Lung (tissue), 12 donors: ENCODE measurements around the gene UBE2N. TPM values are rescaled to one million over a fixed set of nuclear protein-coding genes. Genes with fewer than 3 reads are reported as not detected.
"Not testable (repeated sequence)": the region's sequence is repeated elsewhere in the genome, so short reads cannot be mapped to it uniquely, and the experiment has no call there.

Source experiments
- ATAC-seq: fragments of 200-7000 bp; cut with Tn5 transposase; one replicate; pipeline ENCODE4 v1.9.1; 2020; ENCODE audit warnings: moderate number of reproducible peaks; ENCODE audit not compliant: insufficient read depth, low FRiP score
- DNase-seq, 3 donors: peaks; one replicate each; pipeline ENCODE4 v3.0.0-alpha.2; 2013 to 2017
- H3K27ac ChIP-seq, 2 donors: one replicate each; pipeline ENCODE4 v1.5.1; 2013; ENCODE audit warnings: mild to moderate bottlenecking in 2 of 2, moderate library complexity in 2 of 2, control low read depth in 1 of 2, inconsistent platforms in 1 of 2, low read depth in 1 of 2, low read length in 1 of 2
- H3K27me3 ChIP-seq, 3 donors: one replicate each; pipeline ENCODE4 v1.5.1; 2013; ENCODE audit warnings: low read length in 2 of 3; ENCODE audit not compliant: control insufficient read depth in 3 of 3, insufficient read depth in 3 of 3
- H3K36me3 ChIP-seq, 4 donors: one replicate each; pipeline ENCODE4 v1.5.1; 2013; ENCODE audit warnings: low read length in 4 of 4, mild to moderate bottlenecking in 1 of 4, moderate library complexity in 1 of 4; ENCODE audit not compliant: control insufficient read depth in 4 of 4, insufficient read depth in 4 of 4
- H3K4me1 ChIP-seq, 5 donors: one replicate each; pipeline ENCODE4 v1.5.1; 2013; ENCODE audit warnings: low read length in 5 of 5, mild to moderate bottlenecking in 2 of 5, moderate library complexity in 1 of 5; ENCODE audit not compliant: control insufficient read depth in 5 of 5, insufficient read depth in 5 of 5
- H3K4me3 ChIP-seq: one replicate; pipeline ENCODE4 v1.5.1; 2013; ENCODE audit warnings: mild to moderate bottlenecking, control low read depth, moderate library complexity
- H3K9ac ChIP-seq, 2 donors: one replicate each; pipeline ENCODE4 v1.5.1; 2013; ENCODE audit warnings: low read length in 2 of 2, control low read depth in 1 of 2; ENCODE audit not compliant: insufficient read depth in 1 of 2
- H3K9me3 ChIP-seq, 4 donors: one replicate each; pipeline ENCODE4 v1.5.1; 2013; ENCODE audit warnings: low read length in 3 of 4, mild to moderate bottlenecking in 1 of 4, moderate library complexity in 1 of 4; ENCODE audit not compliant: control insufficient read depth in 4 of 4, insufficient read depth in 3 of 4
- CTCF ChIP-seq: IDR thresholded peaks from 2 replicates; pipeline ENCODE4 v1.5.1; 2012; ENCODE audit warnings: mild to moderate bottlenecking; ENCODE audit errors: control extremely low read depth, extremely low read depth
- WGBS, 2 donors: extraction: QIAGEN DNeasy Blood & Tissue Kit; methylation state at CpG; one replicate each; pipeline ENCODE4 v1.1.7; 2013; 5-methylcytosine and 5-hydroxymethylcytosine counted together
- polyA plus RNA-seq, 2 donors: library from polyadenylated mRNA; stranded (reverse); fragments of 200-250 nt; gene quantifications; one replicate each; pipeline ENCODE4 v1.2.1, GENCODE V29; 2013
- total RNA-seq, 2 donors: library from RNA; depleted of rRNA in 1 of 2; stranded (reverse); fragments of >200 nt in 1 of 2; gene quantifications; one replicate each; pipeline ENCODE4 v1.2.1, GENCODE V29; 2014 to 2021
- donor health status: control.
- donor health status: control.
- donor health status: Bipolar disorder and iron deficiency.
- donor health status: healthy.
- donor health status: DM: yes; HTN: yes; CAD: no.

Gene UBE2N
- total and polyA plus RNA-seq, 4 donors: 65.1 to 89.4 (median 79.8) TPM

GRCh38 chr12:93415723-93416464 lies 25.9 kb downstream of the UBE2N start:
- peaks cover 5 to 20% (median 13%) of the 10 kb centered on the region in 5 donors for H3K4me1 ChIP-seq
- H3K9ac ChIP-seq: no peak overlapping the region
- H3K36me3 ChIP-seq: peaks cover 0 to under 1% (median 0%) of the 10 kb centered on the region in 4 donors
- H3K9me3 ChIP-seq: no peaks in the 10 kb centered on the region
- H3K27me3 ChIP-seq: no peaks in the 10 kb centered on the region
- peak overlapping the region in 1 of 2 donors; percentile 53 for H3K27ac ChIP-seq
- DNase-seq: no peak
- ATAC-seq: no peak
- no peak for TF ChIP-seq CTCF
- WGBS, 2 donors: 68 to 79% methylated on average over 3 of the region's 3 CpGs
- no peak overlapping the region for H3K4me3 ChIP-seq

DNA sequence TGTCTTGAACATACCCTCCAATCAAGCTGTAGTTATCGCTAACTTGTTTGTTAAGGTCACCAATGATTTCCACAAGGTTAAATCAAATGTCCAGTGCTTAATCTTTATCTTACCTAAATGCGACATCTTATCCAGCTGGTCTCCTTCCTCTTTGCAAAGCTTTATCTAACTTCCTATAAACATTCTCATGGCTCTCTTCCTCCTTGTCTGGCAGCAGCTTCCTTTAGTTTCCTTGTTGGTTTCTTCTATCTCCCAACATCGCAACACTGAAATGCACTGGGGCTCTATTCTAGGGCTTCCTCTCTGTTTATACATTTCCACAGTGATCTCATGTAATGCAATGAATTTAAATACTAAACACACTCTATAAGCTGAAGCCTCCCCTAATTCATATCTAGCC lies 28.7 kb downstream of the UBE2N start:
- TF ChIP-seq CTCF: no peak
- no peak for ATAC-seq
- peaks cover 0 to 16% (median 2%) of the 10 kb centered on the region in 4 donors for H3K36me3 ChIP-seq
- no peak overlapping the region for H3K9ac ChIP-seq
- 37 to 47% methylated on average over 3 of the region's 3 CpGs for WGBS, 2 donors
- no peaks in the 10 kb centered on the region for H3K27me3 ChIP-seq
- DNase-seq: no peak
- no peak overlapping the region for H3K27ac ChIP-seq
- H3K4me1 ChIP-seq: peaks cover 4 to 20% (median 12%) of the 10 kb centered on the region in 5 donors
- no peaks in the 10 kb centered on the region for H3K9me3 ChIP-seq
- no peak overlapping the region for H3K4me3 ChIP-seq

DNA sequence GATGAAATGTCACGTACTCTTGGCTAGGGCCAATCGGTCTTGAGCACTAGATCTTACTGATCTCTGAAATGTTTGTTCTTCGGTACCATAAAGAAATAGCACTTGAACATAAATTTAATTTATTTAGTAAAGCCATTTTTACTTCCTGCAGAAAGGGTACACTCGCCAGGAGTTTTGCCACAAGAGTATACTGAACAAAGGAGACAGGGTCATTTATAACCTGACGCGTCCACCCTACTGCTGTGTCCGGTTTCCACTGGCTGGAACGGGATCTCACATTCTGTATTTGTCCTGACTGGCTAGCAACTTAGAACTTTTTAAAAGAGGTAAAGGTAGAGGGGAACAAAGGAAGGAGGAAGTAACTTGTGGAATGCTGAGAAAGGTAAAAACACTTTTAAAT lies 29.4 kb downstream of the UBE2N start:
- H3K9ac ChIP-seq, ATAC-seq, H3K27ac ChIP-seq, H3K4me3 ChIP-seq, H3K27me3 ChIP-seq, H3K9me3 ChIP-seq: not testable (repeated sequence)
- 68 to 75% methylated on average over 8 of the region's 8 CpGs for WGBS, 2 donors
- peak in 1 of 3 donors; percentile 41 for DNase-seq
- H3K36me3 ChIP-seq: peaks cover 0 to 20% (median 3%) of the 10 kb centered on the region in 4 donors
- peaks cover 4 to 20% (median 12%) of the 10 kb centered on the region in 5 donors for H3K4me1 ChIP-seq

GRCh38 chr12:93411060-93411459 lies 30.7 kb downstream of the UBE2N start:
- not testable (repeated sequence) for H3K9ac ChIP-seq, ATAC-seq, DNase-seq, H3K27me3 ChIP-seq, H3K4me3 ChIP-seq, H3K27ac ChIP-seq, H3K9me3 ChIP-seq
- Histone ChIP-seq H3K4me1 (peaks cover 4 to 20% (median 10%) of the 10 kb centered on the region in 5 donors), H3K36me3 (peaks cover 2 to 24% (median 5%) of the 10 kb centered on the region in 4 donors)
- WGBS, 2 donors: 56 to 72% methylated on average over 6 of the region's 6 CpGs

GRCh38 chr12:93409343-93410187 lies 32.2 kb downstream of the UBE2N start:
- not testable (repeated sequence) for ATAC-seq, H3K9ac ChIP-seq, H3K27me3 ChIP-seq, H3K27ac ChIP-seq, DNase-seq, H3K9me3 ChIP-seq, H3K4me3 ChIP-seq
- Histone ChIP-seq H3K4me1 (peaks cover 4 to 11% (median 9%) of the 10 kb centered on the region in 5 donors), H3K36me3 (peaks cover 2 to 24% (median 5%) of the 10 kb centered on the region in 4 donors)
- WGBS, 2 donors: 61 to 70% methylated on average over 4 of the region's 4 CpGs
